Neuron (in vitro differentiated cells): ENCODE data around the gene EHBP1L1.

Experiments
- H2AFZ ChIP-seq: one replicate; pipeline ENCODE4 v1.6.1; 2013; ENCODE audit warnings: low read depth, mild to moderate bottlenecking, inconsistent platforms, low read length, moderate library complexity
- H3K27me3 ChIP-seq: one replicate; pipeline ENCODE4 v1.6.1; 2013; ENCODE audit warnings: low read length; ENCODE audit not compliant: insufficient read depth
- H3K36me3 ChIP-seq: one replicate; pipeline ENCODE4 v1.6.1; 2013; ENCODE audit warnings: low read length; ENCODE audit not compliant: insufficient read depth
- H3K4me1 ChIP-seq: one replicate; pipeline ENCODE4 v1.6.1; 2013; ENCODE audit warnings: low read length; ENCODE audit not compliant: insufficient read depth
- H3K4me3 ChIP-seq: 2 replicates; pipeline ENCODE4 v1.5.1; 2013; ENCODE audit warnings: mild to moderate bottlenecking, low read length, moderate library complexity
- H3K9me3 ChIP-seq: one replicate; pipeline ENCODE4 v1.6.1; 2013; ENCODE audit warnings: low read length

Gene EHBP1L1

GRCh38 chr11:65619281-65619928 lies 43.6 kb downstream of the EHBP1L1 start:
- peaks cover 59% of the 10 kb centered on the region for H3K36me3 ChIP-seq
- no peak overlapping the region for H2AFZ ChIP-seq
- no peaks in the 10 kb centered on the region for H3K9me3 ChIP-seq
- no peak overlapping the region for H3K4me3 ChIP-seq
- H3K27me3 ChIP-seq = no peaks in the 10 kb centered on the region
- peaks cover 13% of the 10 kb centered on the region for H3K4me1 ChIP-seq

DNA sequence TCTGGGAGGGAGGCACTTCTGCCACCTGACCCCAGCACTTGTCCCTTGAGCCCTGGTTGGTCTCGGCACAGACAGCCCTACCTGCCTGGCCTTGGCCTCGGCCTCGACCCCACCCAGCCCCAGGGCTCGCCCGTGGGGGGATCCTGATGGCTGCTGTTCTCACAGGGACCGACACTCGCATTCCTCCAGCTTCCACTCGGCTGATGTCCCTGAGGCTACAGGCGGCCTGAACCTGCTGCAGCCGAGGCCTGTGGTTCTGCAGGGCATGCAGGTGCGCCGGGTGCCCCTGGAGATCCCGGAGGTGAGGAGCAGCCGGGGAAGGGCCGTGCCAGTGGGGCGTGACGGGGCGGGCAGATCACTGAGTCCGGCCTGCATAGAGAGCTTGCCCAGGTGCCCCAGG lies 44.8 kb downstream of the EHBP1L1 start:
- H3K36me3 ChIP-seq = peaks cover 69% of the 10 kb centered on the region

DNA sequence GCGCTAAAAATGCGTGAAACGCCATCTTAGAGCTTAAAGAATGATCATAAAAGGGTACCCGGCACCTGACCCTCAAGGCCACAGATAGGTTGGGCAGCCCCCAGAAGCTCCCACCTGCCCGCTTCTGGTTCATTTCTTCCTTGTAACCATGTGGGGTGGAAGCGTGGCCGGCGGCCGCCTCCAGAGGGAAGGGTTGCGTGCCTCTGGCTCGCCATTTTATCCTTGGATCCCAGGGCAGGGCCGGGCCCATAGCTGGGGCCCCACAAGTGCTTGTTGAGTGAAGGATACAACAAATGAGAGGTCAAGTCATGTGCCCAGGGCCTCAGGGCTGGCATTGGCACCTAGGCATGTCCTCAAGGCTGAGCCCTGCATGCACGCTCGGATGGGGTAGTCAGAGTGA lies 45.6 kb downstream of the EHBP1L1 start:
- Histone ChIP-seq H3K36me3 (peaks cover 77% of the 10 kb centered on the region), H3K4me3 (no peak overlapping the region), H3K4me1 (peaks cover 10% of the 10 kb centered on the region), H2AFZ (no peak overlapping the region), H3K9me3 (no peaks in the 10 kb centered on the region), H3K27me3 (no peaks in the 10 kb centered on the region)

More for the DNA sequence above, 44.8 kb downstream of the EHBP1L1 start:
- H3K9me3 ChIP-seq = no peaks in the 10 kb centered on the region
- H3K4me3 ChIP-seq = no peak overlapping the region
- H3K27me3 ChIP-seq = no peaks in the 10 kb centered on the region
- H2AFZ ChIP-seq = no peak overlapping the region
- peaks cover 13% of the 10 kb centered on the region for H3K4me1 ChIP-seq

- peaks cover 80% of the 10 kb centered on the region for H3K36me3 ChIP-seq
- H3K4me3 ChIP-seq = no peak overlapping the region
- H3K9me3 ChIP-seq = no peaks in the 10 kb centered on the region
- H2AFZ ChIP-seq = no peak overlapping the region
- no peaks in the 10 kb centered on the region for H3K27me3 ChIP-seq
- H3K4me1 ChIP-seq = peaks cover 4% of the 10 kb centered on the region
Measured at GRCh38 chr11:65622011-65622410, 46.2 kb downstream of the EHBP1L1 start.

DNA sequence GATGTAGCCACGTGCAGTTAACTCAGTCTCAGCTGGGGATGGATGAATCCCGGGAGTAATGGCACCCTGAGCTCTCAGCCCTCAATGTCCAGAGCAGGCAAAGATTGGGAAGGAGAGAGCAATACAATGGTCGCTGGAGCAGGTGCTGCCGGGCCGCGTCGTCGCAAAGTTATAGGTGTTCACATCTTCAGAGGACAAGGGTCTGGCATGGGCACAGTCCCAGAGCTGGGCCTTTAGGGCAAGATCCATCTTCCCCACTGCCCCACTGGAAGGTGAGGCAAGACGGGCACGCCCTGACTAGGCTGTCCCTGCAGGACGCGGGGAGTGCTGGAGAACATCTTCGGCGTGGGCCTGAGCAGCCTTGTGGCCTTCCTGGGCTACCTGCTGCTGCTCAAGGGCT lies 47.3 kb downstream of the EHBP1L1 start:
- Histone ChIP-seq H3K36me3 (peaks cover 80% of the 10 kb centered on the region), H3K4me1 (no peaks in the 10 kb centered on the region), H3K27me3 (no peaks in the 10 kb centered on the region), H2AFZ (no peak overlapping the region), H3K4me3 (no peak overlapping the region), H3K9me3 (no peaks in the 10 kb centered on the region)

GRCh38 chr11:65623852-65624616 lies 48.2 kb downstream of the EHBP1L1 start:
- Histone ChIP-seq H3K36me3 (peaks cover 79% of the 10 kb centered on the region), H3K4me1 (no peaks in the 10 kb centered on the region), H3K27me3 (no peaks in the 10 kb centered on the region), H2AFZ (no peak overlapping the region), H3K9me3 (no peaks in the 10 kb centered on the region), H3K4me3 (no peak overlapping the region)

DNA sequence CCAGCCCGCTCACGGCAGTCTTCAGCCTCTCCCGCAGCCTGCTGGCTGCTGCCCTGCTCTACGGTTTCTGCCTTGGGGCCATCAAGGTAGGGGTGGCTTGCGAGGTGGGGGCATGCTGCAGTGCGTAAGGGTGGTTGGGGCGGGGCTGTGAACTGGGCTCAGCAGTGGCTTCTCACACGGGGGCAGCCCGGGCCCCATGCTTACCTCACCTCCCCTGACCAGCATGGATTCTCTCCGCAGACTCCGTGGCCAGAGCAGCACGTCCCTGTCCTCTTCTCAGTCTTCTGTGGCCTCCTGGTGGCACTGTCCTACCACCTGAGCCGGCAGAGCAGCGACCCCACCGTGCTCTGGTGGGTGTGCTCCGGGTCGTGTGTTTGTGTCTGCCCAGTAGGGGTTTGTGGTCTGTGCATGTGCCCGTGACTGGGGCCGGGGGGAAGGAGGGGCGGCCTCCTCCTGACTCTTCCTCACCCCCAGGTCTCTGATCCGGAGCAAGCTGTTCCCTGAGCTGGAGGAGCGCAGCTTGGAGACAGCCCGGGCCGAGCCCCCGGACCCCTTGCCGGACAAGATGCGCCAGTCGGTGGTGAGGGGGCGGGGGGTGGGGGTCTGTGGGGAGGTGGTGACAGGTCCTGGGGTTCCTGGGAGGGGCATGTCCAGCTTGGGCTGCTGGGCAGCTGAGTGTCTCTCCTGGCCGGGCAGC lies 49.2 kb downstream of the EHBP1L1 start:
- no peaks in the 10 kb centered on the region for H3K27me3 ChIP-seq
- H3K4me1 ChIP-seq = no peaks in the 10 kb centered on the region
- no peaks in the 10 kb centered on the region for H3K9me3 ChIP-seq
- H3K36me3 ChIP-seq = peaks cover 79% of the 10 kb centered on the region
- no peak overlapping the region for H3K4me3 ChIP-seq
- H2AFZ ChIP-seq = no peak overlapping the region

- Histone ChIP-seq H3K9me3 (no peaks in the 10 kb centered on the region), H3K4me3 (no peak overlapping the region), H3K27me3 (no peaks in the 10 kb centered on the region), H3K4me1 (no peaks in the 10 kb centered on the region), H3K36me3 (peaks cover 82% of the 10 kb centered on the region), H2AFZ (no peak overlapping the region)
Measured at GRCh38 chr11:65625628-65626342, 49.9 kb downstream of the EHBP1L1 start.

- no peaks in the 10 kb centered on the region for H3K4me1 ChIP-seq
- H3K9me3 ChIP-seq = no peaks in the 10 kb centered on the region
- no peak overlapping the region for H2AFZ ChIP-seq
- no peaks in the 10 kb centered on the region for H3K27me3 ChIP-seq
- no peak overlapping the region for H3K4me3 ChIP-seq
- H3K36me3 ChIP-seq = peaks cover 77% of the 10 kb centered on the region
Measured at GRCh38 chr11:65627202-65627601, 51.3 kb downstream of the EHBP1L1 start.

DNA sequence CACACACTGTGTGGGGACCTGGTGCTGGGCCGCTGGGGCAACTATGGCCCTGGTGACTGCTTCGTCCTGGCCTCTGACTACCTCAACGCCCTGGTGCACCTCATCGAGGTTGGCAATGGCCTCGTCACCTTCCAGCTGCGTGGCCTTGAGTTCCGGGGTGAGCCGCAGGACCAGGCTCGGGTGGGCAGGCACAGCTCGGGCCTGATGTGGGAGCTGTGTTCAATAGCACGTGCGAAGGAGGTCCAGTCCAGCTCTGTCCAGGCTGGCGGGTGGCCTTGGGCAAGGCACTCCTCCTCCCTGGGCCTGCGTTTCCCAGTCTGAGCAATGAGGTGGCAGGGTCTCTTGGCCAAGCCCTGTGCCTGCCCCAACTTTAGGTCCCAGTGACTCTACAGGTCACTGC lies 53.7 kb downstream of the EHBP1L1 start:
- H2AFZ ChIP-seq = no peak overlapping the region
- H3K27me3 ChIP-seq = no peaks in the 10 kb centered on the region
- H3K4me1 ChIP-seq = no peaks in the 10 kb centered on the region
- H3K36me3 ChIP-seq = peaks cover 76% of the 10 kb centered on the region
- no peak overlapping the region for H3K4me3 ChIP-seq
- no peaks in the 10 kb centered on the region for H3K9me3 ChIP-seq

DNA sequence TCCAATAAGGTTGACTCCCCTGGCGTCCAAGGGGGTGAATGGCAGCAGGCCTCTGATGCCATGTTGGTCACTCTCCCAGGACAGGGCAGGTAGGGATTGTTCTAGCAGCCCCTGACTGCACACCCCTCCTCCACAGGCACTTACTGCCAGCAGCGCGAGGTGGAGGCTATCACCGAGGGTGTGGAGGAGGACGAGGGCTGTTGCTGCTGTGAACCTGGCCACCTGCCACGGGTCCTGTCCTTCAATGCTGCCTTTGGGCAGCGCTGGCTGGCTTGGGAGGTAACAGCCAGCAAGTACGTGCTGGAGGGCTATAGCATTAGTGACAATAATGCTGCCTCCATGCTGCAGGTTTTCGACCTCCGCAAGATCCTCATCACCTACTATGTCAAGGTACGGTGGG lies 54.4 kb downstream of the EHBP1L1 start:
- no peaks in the 10 kb centered on the region for H3K27me3 ChIP-seq
- no peak overlapping the region for H3K4me3 ChIP-seq
- no peak overlapping the region for H2AFZ ChIP-seq
- no peaks in the 10 kb centered on the region for H3K4me1 ChIP-seq
- H3K36me3 ChIP-seq = peaks cover 77% of the 10 kb centered on the region
- H3K9me3 ChIP-seq = no peaks in the 10 kb centered on the region

DNA sequence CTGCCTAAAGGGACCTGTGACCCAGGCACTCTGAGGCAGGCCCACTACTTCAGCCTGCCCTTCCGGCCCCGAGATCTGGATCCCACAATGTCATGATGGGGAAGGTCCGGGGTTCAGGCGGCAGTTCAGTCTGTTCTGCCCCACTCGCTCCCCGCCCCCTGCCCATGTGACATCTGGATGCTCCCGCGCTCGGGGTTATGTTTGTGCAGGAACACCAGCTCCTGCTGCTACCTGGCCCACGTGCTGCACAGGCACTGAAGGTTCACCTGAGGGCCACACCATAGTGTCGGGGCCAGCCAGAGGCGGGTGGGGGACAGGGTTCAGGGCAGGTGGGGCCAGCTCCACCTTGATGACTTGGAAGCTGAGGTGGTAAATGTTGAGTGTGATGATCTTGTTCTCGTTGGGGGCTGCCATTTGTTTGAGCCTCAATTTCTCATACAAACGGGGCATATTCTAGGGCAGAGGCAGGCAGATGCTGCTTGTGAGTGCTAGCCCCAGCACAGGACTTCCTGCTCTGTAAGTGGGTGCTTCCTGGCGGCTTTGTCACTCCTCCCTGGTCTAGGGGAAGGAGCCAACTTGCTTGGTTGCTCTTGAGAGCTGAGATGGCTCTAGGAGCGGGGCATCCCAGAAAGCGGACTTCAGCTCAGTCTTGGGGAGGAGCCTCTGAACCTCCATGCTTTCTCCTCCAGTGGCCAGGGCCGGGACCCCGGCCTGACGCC lies 57.7 kb downstream of the EHBP1L1 start:
- Histone ChIP-seq H3K27me3 (no peaks in the 10 kb centered on the region), H3K36me3 (peaks cover 58% of the 10 kb centered on the region), H2AFZ (no peak overlapping the region), H3K4me3 (no peak overlapping the region), H3K9me3 (no peaks in the 10 kb centered on the region), H3K4me1 (peaks cover 16% of the 10 kb centered on the region)
